ENCODE results near the gene DCDC2.

The DCDC2 gene

DNA sequence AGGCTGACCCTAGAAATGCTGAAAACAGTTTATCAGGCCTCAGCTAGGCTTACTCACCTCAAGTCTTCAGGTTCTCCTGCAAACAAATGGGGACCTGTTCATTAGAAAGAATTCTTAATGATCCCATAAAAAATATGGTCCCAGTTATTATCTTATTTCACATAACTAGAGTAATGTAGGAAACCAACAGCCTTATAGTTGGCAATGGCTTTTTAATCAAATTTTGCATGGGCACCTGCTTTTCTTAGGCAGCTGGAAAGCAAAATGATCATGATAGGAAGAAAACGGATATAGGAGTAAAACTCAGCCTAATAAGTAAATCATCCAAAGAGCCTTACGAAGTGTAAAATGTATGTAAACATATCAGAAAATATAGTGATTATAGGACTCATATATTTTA is 230.5 kb downstream of the DCDC2 start:
- intact Hi-C loops (cut with DNase I): no loop called here
- DNase-seq: no peak

- intact Hi-C loops (cut with DNase I): no loop called here
- peak in 33 of 42 donors; percentile 10 to 79 (median 42) for DNase-seq
Observed at GRCh38 chr6:24126586-24127192, 231.2 kb downstream of the DCDC2 start.

- intact Hi-C loops (cut with DNase I): no loop called here
- DNase-seq: peak in 41 of 42 donors; percentile 22 to 84 (median 65)
Observed at GRCh38 chr6:24125980-24126379, 231.9 kb downstream of the DCDC2 start, which contains the start of gene NRSN1. Gene NRSN1, plus strand, starts transcription at chr6:24126215. Its CDS starts 8,113 bp downstream, at chr6:24134328.

GRCh38 chr6:24122139-24122538 is 235.7 kb downstream of the DCDC2 start:
- peak in 2 of 42 donors; percentile 6 to 14 for DNase-seq
- intact Hi-C loops (cut with DNase I): no loop called here

All from head of caudate nucleus (tissue), 42 donors.